HG03571 (cell line): Measurements from ENCODE around the gene NTMT1.

Experiments used
- ATAC-seq: cut with Tn5 transposase; IDR thresholded peaks from one replicate; pipeline ENCODE4 v1.9.1; 2021; ENCODE audit not compliant: unreplicated experiment

The NTMT1 gene

GRCh38 chr9:129673602-129674001 is 47.6 kb downstream of the NTMT1 start:
- no peak for ATAC-seq

- no peak for ATAC-seq
Measured at GRCh38 chr9:129674229-129674628, 48.3 kb downstream of the NTMT1 start.

GRCh38 chr9:129675620-129676019 is 49.7 kb downstream of the NTMT1 start:
- ATAC-seq: no peak

GRCh38 chr9:129676287-129676686 is 50.3 kb downstream of the NTMT1 start:
- no peak for ATAC-seq

GRCh38 chr9:129676975-129677374 is 51.0 kb downstream of the NTMT1 start:
- no peak for ATAC-seq

- no peak for ATAC-seq
Measured at GRCh38 chr9:129677456-129677855, 51.5 kb downstream of the NTMT1 start.

- no peak for ATAC-seq
Measured at GRCh38 chr9:129678844-129679243, 52.9 kb downstream of the NTMT1 start.

- ATAC-seq: no peak
Measured at GRCh38 chr9:129679537-129679936, 53.6 kb downstream of the NTMT1 start.

- no peak for ATAC-seq
Measured at GRCh38 chr9:129681924-129682323, 56.0 kb downstream of the NTMT1 start.

GRCh38 chr9:129682381-129682780 is 56.4 kb downstream of the NTMT1 start:
- no peak for ATAC-seq

- no peak for ATAC-seq
Measured at GRCh38 chr9:129685220-129685932, 59.4 kb downstream of the NTMT1 start.
